NB4 (cell line): ENCODE results near the gene AJUBA.

ENCODE experiments used
- CTCF ChIP-seq: IDR thresholded peaks from one replicate; pipeline ENCODE4 v1.5.1; 2012; ENCODE audit warnings: low read depth, low read length
- POLR2A ChIP-seq: IDR thresholded peaks from 2 replicates; pipeline ENCODE4 v1.6.1; 2011; ENCODE audit warnings: mild to moderate bottlenecking; ENCODE audit not compliant: insufficient read length; ENCODE audit errors: extremely low read depth

DNA sequence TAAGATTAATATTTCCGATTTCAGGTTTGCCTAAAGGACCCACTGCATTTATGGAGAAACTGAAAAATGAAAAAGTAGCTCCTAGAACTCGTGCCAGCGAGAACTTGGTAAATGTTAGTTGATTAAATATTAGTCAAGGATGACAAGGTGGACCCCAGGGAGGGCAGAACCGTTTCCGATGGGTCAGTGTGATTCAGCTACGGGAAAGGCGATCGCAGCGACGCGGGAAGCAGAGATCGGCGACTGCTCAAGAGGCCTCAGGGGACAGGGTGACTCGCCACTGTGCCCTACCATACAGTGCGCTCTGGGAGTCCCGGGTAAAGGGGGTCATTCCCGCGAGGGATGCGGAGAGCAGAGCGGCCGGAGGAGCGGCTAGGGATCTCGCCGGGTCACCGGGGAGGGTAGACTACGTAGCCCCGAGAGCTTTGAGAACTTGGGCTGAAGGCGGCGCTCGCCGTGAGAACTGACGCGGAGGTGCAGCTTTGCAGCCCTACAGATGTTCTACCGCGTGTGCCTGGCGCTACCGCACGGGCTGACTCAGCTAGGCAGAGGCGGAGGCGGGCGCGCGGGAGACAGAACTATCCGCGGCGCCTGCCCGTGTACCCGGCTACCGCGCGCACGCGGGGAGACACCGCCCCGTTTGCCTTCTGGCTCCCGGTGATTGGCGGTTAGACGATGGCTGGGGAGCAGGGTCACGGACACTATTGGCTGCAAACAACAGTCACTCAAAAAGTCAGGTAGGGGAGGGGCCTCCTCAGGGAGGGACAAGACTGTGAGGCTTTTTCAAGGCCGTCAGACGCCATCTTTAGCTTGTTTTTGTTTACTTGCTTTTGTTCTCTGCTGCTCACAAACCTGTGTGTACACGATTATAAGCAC, 24.4 kb upstream of the AJUBA start:
- peak; percentile 93 for TF ChIP-seq POLR2A
- TF ChIP-seq CTCF: no peak
